ENCODE measurements around the gene PCDHAC1.

PCDHAC1 gene

DNA sequence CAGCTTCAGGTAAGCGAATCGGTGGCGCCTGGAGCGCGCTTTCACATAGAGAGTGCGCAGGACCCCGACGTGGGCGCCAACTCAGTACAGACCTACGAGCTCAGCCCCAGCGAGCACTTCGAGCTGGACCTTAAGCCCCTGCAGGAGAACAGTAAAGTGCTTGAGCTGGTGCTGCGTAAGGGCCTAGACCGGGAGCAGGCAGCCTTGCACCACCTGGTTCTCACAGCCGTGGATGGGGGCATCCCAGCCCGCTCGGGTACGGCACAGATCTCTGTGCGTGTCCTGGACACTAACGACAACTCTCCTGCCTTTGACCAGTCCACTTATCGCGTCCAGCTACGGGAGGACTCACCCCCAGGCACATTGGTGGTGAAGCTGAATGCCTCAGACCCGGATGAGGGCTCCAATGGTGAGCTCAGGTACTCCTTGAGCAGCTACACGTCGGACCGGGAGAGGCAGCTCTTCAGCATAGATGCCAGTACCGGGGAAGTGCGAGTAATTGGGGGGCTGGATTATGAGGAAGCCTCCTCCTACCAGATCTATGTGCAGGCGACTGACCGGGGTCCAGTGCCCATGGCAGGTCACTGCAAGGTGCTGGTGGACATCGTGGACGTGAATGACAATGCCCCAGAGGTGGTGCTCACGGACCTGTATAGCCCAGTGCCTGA is 41.3 kb downstream of the PCDHAC1 start:
- Histone ChIP-seq H3K4me3 (ENCODE audit: low read depth in 1 of 2, low read length in 2 of 2) (peak overlapping the region in 1 of 2 donors; percentile 84), H3K27ac (ENCODE audit: low read length) (no peak overlapping the region), H3K27me3 (ENCODE audit: low read depth, low read length) (peaks cover 5% of the 10 kb centered on the region), H3K4me1 (ENCODE audit: control insufficient read depth in 1 of 2, insufficient read depth in 2 of 2, low read length in 2 of 2) (peaks cover 0 to 9% of the 10 kb centered on the region in 2 donors), H3K9me3 (ENCODE audit: control insufficient read depth in 1 of 2, low read length in 2 of 2) (no peaks in the 10 kb centered on the region), H3K36me3 (ENCODE audit: control insufficient read depth in 1 of 2, insufficient read depth in 2 of 2, low read length in 2 of 2) (no peaks in the 10 kb centered on the region)

- Histone ChIP-seq H3K27ac (ENCODE audit: low read length) (no peak overlapping the region), H3K4me1 (ENCODE audit: control insufficient read depth in 1 of 2, insufficient read depth in 2 of 2, low read length in 2 of 2) (peaks cover 0 to 9% of the 10 kb centered on the region in 2 donors), H3K4me3 (ENCODE audit: low read depth in 1 of 2, low read length in 2 of 2) (no peak overlapping the region), H3K27me3 (ENCODE audit: low read depth, low read length) (peaks cover 5% of the 10 kb centered on the region), H3K9me3 (ENCODE audit: control insufficient read depth in 1 of 2, low read length in 2 of 2) (no peaks in the 10 kb centered on the region), H3K36me3 (ENCODE audit: control insufficient read depth in 1 of 2, insufficient read depth in 2 of 2, low read length in 2 of 2) (no peaks in the 10 kb centered on the region)
Measured at GRCh38 chr5:140969880-140970279, 43.8 kb downstream of the PCDHAC1 start.

- no peak overlapping the region for H3K4me3 ChIP-seq (ENCODE audit: low read depth in 1 of 2, low read length in 2 of 2)
- no peaks in the 10 kb centered on the region for H3K36me3 ChIP-seq (ENCODE audit: control insufficient read depth in 1 of 2, insufficient read depth in 2 of 2, low read length in 2 of 2)
- no peaks in the 10 kb centered on the region for H3K27me3 ChIP-seq (ENCODE audit: low read depth, low read length)
- H3K4me1 ChIP-seq (ENCODE audit: control insufficient read depth in 1 of 2, insufficient read depth in 2 of 2, low read length in 2 of 2): no peaks in the 10 kb centered on the region
- no peak overlapping the region for H3K27ac ChIP-seq (ENCODE audit: low read length)
- no peaks in the 10 kb centered on the region for H3K9me3 ChIP-seq (ENCODE audit: control insufficient read depth in 1 of 2, low read length in 2 of 2)
Measured at GRCh38 chr5:140973550-140973949, 47.5 kb downstream of the PCDHAC1 start.

DNA sequence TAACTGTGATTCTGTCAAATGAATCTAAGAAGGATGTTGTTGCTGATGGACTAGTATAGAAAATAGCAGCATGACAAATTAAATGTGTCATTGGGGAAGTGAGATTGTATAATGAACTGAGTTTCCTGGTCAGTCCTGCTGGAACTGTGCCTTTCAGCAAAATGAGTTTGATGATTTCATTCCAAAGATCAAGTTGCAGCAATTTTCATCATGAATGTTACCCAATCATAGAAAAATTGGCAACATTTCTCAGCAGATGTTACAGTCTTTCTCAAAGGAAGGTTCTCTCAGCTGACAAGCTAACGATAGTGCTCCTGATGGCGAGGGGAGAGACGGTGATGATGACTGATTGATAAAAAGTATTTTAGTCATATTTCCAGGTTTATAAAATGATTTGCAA is 50.9 kb downstream of the PCDHAC1 start:
- Histone ChIP-seq H3K27ac (ENCODE audit: low read length) (no peak overlapping the region), H3K9me3 (ENCODE audit: control insufficient read depth in 1 of 2, low read length in 2 of 2) (no peaks in the 10 kb centered on the region), H3K4me3 (ENCODE audit: low read depth in 1 of 2, low read length in 2 of 2) (no peak overlapping the region), H3K36me3 (ENCODE audit: control insufficient read depth in 1 of 2, insufficient read depth in 2 of 2, low read length in 2 of 2) (no peaks in the 10 kb centered on the region), H3K4me1 (ENCODE audit: control insufficient read depth in 1 of 2, insufficient read depth in 2 of 2, low read length in 2 of 2) (no peaks in the 10 kb centered on the region), H3K27me3 (ENCODE audit: low read depth, low read length) (no peaks in the 10 kb centered on the region)

DNA sequence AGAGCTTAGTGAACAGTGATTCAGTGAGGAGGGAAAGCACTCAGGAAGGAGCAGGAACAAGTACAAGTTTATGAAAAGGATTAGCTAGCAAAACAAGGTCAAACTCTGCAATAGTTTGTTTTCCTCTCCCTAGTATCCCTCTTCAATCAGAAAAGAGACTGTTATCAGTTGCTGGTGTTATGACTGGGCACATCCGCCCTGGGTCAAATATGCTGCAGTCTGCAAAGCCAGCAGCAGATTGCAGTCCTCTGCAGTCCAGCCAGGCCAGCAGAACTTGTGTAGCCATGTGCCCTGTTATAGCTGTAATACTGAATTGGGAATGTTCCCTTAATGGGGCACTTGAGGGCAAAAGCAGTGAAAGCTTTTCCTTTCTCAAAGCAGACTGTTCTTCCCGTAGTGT is 52.2 kb downstream of the PCDHAC1 start:
- Histone ChIP-seq H3K27me3 (ENCODE audit: low read depth, low read length) (no peaks in the 10 kb centered on the region), H3K27ac (ENCODE audit: low read length) (no peak overlapping the region), H3K36me3 (ENCODE audit: control insufficient read depth in 1 of 2, insufficient read depth in 2 of 2, low read length in 2 of 2) (no peaks in the 10 kb centered on the region), H3K9me3 (ENCODE audit: control insufficient read depth in 1 of 2, low read length in 2 of 2) (no peaks in the 10 kb centered on the region), H3K4me1 (ENCODE audit: control insufficient read depth in 1 of 2, insufficient read depth in 2 of 2, low read length in 2 of 2) (no peaks in the 10 kb centered on the region), H3K4me3 (ENCODE audit: low read depth in 1 of 2, low read length in 2 of 2) (no peak overlapping the region)

- no peaks in the 10 kb centered on the region for H3K4me1 ChIP-seq (ENCODE audit: control insufficient read depth in 1 of 2, insufficient read depth in 2 of 2, low read length in 2 of 2)
- H3K4me3 ChIP-seq (ENCODE audit: low read depth in 1 of 2, low read length in 2 of 2): no peak overlapping the region
- H3K27ac ChIP-seq (ENCODE audit: low read length): no peak overlapping the region
- no peaks in the 10 kb centered on the region for H3K36me3 ChIP-seq (ENCODE audit: control insufficient read depth in 1 of 2, insufficient read depth in 2 of 2, low read length in 2 of 2)
- H3K27me3 ChIP-seq (ENCODE audit: low read depth, low read length): no peaks in the 10 kb centered on the region
- no peaks in the 10 kb centered on the region for H3K9me3 ChIP-seq (ENCODE audit: control insufficient read depth in 1 of 2, low read length in 2 of 2)
Measured at GRCh38 chr5:140978983-140979382, 52.9 kb downstream of the PCDHAC1 start.
